Esophagus muscularis mucosa (tissue), 4 donors: ENCODE data around the gene ZNF142.

Experiments used
- CTCF ChIP-seq, 3 experiments: fragments of 200-600 bp in 2 of 3; fragments of 450-650 bp in 1 of 3; sonication (generic) in 2 of 3; IDR thresholded peaks; one replicate each; pipeline ENCODE4 v1.5.1; 2017 to 2019; ENCODE audit warnings: antibody characterized with exemption in 3 of 3, mild to moderate bottlenecking in 2 of 3, moderate library complexity in 1 of 3
- EP300 ChIP-seq: sonication (generic); formaldehyde crosslinking; IDR thresholded peaks from one replicate; pipeline ENCODE4 v1.6.1; 2017; ENCODE audit warnings: antibody characterized with exemption
- POLR2A ChIP-seq: fragments of 450-650 bp; IDR thresholded peaks from one replicate; pipeline ENCODE4 v1.6.1; 2017; ENCODE audit warnings: antibody characterized with exemption, moderate library complexity, mild to moderate bottlenecking, low read depth
- POLR2AphosphoS5 ChIP-seq, 2 donors: sonication (generic); formaldehyde crosslinking; IDR thresholded peaks; one replicate each; pipeline ENCODE4 v1.6.1; 2017; ENCODE audit warnings: antibody characterized with exemption in 2 of 2

GRCh38 chr2:218708086-218708485 lies 48.7 kb upstream of the ZNF142 start:
- TF ChIP-seq CTCF (IDR thresholded peaks at IDR 0.05) = no peak
- no peak for TF ChIP-seq EP300
- no peak for TF ChIP-seq POLR2AphosphoS5 (IDR thresholded peaks at IDR 0.05)
- TF ChIP-seq POLR2A = no peak
